Activated naive CD4-positive, alpha-beta T cell treated with anti-CD3 and anti-CD28 coated beads for 36 hours (primary cell): ENCODE data around the gene POLR3A. TPM values are rescaled to one million over a fixed set of nuclear protein-coding genes. Genes with fewer than 3 reads are reported as not detected.

ENCODE experiments used
- CTCF ChIA-PET: fragments of 350-600 bp; sonication (Branson Sonifier 250); formaldehyde crosslinking; loops from one replicate; lab custom pipeline; 2021; ENCODE audit warnings: antibody characterized with exemption; lab: Charles Lee
- DNase-seq: peaks from one replicate; pipeline ENCODE4 v3.0.0-alpha.2; 2020
- H3K27ac Mint-ChIP-seq: one replicate; pipeline ENCODE4 v1.8.0; 2021; ENCODE audit warnings: mild to moderate bottlenecking, mixed read lengths
- H3K27me3 Mint-ChIP-seq: one replicate; pipeline ENCODE4 v1.8.0; 2021; ENCODE audit warnings: low read depth, mixed read lengths
- H3K36me3 Mint-ChIP-seq: one replicate; pipeline ENCODE4 v1.8.0; 2021; ENCODE audit warnings: low read depth, mixed read lengths
- H3K4me1 Mint-ChIP-seq: one replicate; pipeline ENCODE4 v1.8.0; 2021; ENCODE audit warnings: low read depth, mixed read lengths
- H3K4me3 Mint-ChIP-seq: one replicate; pipeline ENCODE4 v1.8.0; 2021; ENCODE audit warnings: mild to moderate bottlenecking, moderate library complexity, mixed read lengths
- H3K9me3 Mint-ChIP-seq: one replicate; pipeline ENCODE4 v1.8.0; 2021; ENCODE audit warnings: mixed read lengths
- intact Hi-C: fragments of 100-400 bp; cut with micrococcal nuclease; formaldehyde crosslinking; loops from one replicate; pipeline ENCODE4 v1.15.1; 2023
- total RNA-seq, 2 experiments: library from RNA; stranded (reverse); gene quantifications; one replicate each; pipeline ENCODE4 v1.2.3, GENCODE V29; 2021

Gene POLR3A
- total RNA-seq, 2 experiments from 2014 or later: 14.1 to 14.2 TPM

DNA sequence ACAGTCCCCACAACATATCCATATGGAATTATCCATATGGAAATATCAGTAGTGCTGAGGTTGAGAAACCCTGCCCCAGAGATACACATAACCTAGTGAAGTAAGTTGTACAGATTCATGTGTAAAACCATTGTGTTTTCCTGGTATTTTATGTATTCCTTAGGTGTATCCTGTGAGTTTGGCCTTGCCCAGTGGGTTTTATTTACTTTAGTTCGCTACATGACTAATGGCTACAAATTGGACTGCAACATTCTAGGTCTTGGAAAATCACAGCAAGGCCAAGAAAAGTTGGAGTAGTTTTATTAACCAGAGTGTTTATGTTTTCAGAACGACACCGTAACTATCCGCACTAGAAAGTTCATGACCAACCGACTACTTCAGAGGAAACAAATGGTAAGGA lies 5.7 kb upstream of the POLR3A start:
- Mint-ChIP-seq H3K36me3 (peaks cover 55% of the 10 kb centered on the region), H3K27me3 (no peaks in the 10 kb centered on the region), H3K4me3 (peak overlapping the region; percentile 88), H3K27ac (peak overlapping the region; percentile 87), H3K9me3 (no peaks in the 10 kb centered on the region), H3K4me1 (peaks cover 53% of the 10 kb centered on the region)
- no peak for DNase-seq
- intact Hi-C loops: loop anchor here (10.0 kb wide), 1 partner anchor 1410 kb away; the partner anchor contains the start of gene ZCCHC24
- CTCF ChIA-PET: interaction anchor here (3.0 kb wide), 1 partner anchor 12 kb away, joined by 23 read pairs; no protein-coding TSS in a partner anchor

DNA sequence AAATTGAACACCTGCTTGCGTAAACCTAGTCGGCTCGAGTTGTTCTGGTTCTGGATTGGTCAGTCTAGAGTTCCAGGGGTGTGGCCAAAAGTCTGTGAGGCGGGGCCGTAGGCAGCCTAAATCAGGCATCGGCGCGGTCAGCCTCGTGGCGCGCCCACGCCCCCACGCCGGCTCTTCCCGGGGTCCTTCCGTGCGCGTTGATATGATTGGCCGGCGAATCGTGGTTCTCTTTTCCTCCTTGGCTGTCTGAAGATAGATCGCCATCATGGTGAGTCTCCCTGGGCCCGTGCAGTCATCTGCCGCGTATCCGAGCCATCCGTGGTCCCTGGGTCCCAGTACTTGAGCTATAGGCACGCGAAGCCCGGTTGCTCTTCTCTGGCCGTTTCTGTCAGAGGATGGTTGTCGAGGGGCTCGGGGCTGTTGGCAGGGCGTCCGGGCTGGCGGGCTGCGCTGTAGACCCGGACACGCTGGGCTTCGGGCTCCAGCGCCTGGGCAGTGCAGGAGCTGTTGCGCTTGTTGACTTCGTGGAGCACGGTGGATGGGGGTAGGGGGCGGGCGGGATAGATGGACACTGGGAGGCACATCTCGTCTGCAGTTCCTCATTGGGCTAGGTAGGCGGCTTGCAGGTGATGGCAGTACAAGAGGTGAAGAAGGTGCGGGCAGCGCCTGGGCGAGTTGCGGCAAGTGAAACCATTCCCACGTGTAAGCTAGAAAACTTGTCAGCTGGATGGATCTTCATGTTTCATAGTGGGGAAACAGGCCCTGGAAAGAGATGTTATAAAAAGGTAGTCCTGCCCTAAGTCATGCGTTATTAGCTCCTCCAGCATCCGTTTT lies 4.5 kb upstream of the POLR3A start, which contains the start of gene RPS24:
TSS of gene RPS24 (plus strand) at position 227 of the 834 bp plus-strand sequence. CDS start at position 266, 39 bp downstream.
- intact Hi-C loops: loop anchor here (1.0 to 10.0 kb wide), 7 partner anchors 269 to 1411 kb away; partner anchors contain the start of genes ZCCHC24 and ZMIZ1
- CTCF ChIA-PET: interaction anchor here (1.0 kb wide), 1 partner anchor 12 kb away, joined by 4 read pairs; no protein-coding TSS in a partner anchor
- Mint-ChIP-seq H3K36me3 (peaks cover 46% of the 10 kb centered on the region), H3K9me3 (no peaks in the 10 kb centered on the region), H3K4me3 (peak within 1 kb of the TSS; percentile 88), H3K4me1 (peaks cover 51% of the 10 kb centered on the region), H3K27me3 (no peaks in the 10 kb centered on the region), H3K27ac (peak within 1 kb of the TSS; percentile 87)
- DNase-seq: peak; percentile 96

DNA sequence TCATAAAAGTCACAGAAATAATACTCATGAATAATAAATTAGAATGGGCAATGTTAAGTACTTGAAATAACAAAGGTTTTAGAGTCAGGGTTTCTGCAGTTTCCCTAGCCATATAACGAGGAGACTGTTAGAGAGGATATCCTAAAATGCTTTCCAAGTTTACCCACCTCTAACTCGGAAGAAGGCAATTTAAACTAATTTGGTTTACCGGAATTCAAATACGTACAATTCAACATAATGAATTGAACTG lies 4.0 kb upstream of the POLR3A start:
- DNase-seq: no peak
- Mint-ChIP-seq H3K27ac (peak overlapping the region; percentile 87), H3K4me1 (peaks cover 51% of the 10 kb centered on the region), H3K4me3 (peak overlapping the region; percentile 88), H3K9me3 (no peaks in the 10 kb centered on the region), H3K36me3 (peaks cover 43% of the 10 kb centered on the region), H3K27me3 (no peaks in the 10 kb centered on the region)
- intact Hi-C loops: loop anchor here (1.0 to 10.0 kb wide), 7 partner anchors 270 to 1411 kb away; partner anchors contain the start of genes ZCCHC24 and ZMIZ1
- CTCF ChIA-PET: no interaction called here

DNA sequence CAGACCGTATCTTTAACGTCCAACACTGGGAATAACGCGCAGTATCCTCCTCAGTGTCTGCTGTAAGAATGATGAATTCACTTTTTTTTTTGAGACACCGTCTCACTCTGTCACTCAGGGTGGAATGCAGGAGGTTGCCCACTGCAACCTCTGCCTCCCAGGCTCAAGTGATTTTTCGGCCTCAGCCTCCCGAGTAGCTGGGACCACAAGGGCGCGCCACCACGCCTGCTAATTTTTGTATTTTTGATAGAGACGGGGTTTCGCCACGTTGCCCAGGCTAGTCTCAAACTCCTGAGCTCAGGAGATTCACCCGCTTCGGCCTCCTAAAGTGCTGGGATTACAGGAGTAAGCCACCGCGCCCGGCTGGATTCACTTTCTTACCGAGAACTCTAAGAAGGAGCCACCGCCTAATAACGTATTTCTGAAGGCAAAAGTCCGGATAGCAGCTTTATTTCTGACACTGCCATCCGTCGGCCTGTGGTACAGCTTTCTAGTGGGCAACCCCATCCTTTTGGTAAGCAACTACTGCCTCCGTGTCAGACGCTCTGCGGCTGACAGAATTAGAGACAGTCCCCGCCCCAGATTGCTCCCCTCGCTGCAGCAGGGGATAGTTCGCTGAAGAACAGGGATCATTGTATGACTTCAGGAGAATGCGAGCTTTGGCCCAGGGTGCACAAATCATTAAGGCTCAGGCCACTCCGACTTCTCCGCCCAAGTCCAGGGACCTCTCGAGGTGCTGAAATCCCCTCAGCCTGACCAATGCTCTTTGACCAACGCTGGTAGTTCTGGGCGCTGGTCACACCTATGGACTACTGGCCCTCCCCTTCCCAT lies 662 bp downstream of the POLR3A start:
- intact Hi-C loops: loop anchor here (1.0 to 5.0 kb wide), 5 partner anchors 102 to 311 kb away; partner anchors contain the start of gene DLG5
- CTCF ChIA-PET: interaction anchor here (3.1 kb wide), 1 partner anchor 19 kb away, joined by 12 read pairs; no protein-coding TSS in a partner anchor
- H3K36me3 Mint-ChIP-seq: peaks cover 24% of the 10 kb centered on the region

DNA sequence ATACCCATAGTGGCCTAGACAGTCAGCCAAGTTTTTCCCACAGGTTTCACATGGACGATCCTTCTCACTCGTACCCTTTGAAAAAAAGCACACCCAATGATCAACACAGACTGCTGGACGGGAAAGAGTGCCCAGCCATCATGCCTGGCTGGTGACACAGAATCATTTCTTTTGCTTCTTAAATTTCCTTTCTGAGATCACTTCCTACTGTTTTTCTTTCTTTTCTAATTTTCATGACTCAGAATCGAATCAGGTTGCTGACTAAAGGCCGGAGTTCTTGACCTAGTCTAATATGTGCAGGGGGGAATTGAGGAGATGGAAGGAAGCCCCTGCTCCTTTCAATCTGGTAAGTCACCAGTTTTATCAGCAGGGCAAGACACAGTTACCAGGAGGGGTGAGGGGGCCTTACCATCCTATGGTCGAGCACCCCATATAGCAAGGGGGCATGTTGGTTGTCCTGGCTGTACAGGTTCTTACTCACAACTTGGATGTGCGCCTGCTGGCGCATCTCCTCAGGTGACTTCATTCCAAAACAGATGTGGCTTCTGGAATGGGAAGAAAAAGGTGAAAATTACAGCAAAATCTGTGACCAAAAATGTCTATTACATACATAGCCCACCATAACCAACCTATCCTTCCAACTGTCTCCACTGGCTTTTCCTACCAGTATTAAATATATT lies 3.5 kb downstream of the POLR3A start:
- CTCF ChIA-PET: no interaction called here
- Mint-ChIP-seq H3K27ac (no peak overlapping the region), H3K36me3 (peaks cover 43% of the 10 kb centered on the region), H3K27me3 (no peaks in the 10 kb centered on the region), H3K4me1 (peaks cover 37% of the 10 kb centered on the region), H3K9me3 (no peaks in the 10 kb centered on the region), H3K4me3 (no peak overlapping the region)
- DNase-seq: no peak
- intact Hi-C loops: loop anchor here (5.0 kb wide), 1 partner anchor 309 kb away; no protein-coding TSS in a partner anchor

More for the DNA sequence above, 662 bp downstream of the POLR3A start:
- Mint-ChIP-seq H3K9me3 (no peaks in the 10 kb centered on the region), H3K4me3 (peak overlapping the region; percentile 98), H3K4me1 (peaks cover 37% of the 10 kb centered on the region), H3K27ac (peak overlapping the region; percentile 93), H3K27me3 (no peaks in the 10 kb centered on the region)
- peak; percentile 43 for DNase-seq

DNA sequence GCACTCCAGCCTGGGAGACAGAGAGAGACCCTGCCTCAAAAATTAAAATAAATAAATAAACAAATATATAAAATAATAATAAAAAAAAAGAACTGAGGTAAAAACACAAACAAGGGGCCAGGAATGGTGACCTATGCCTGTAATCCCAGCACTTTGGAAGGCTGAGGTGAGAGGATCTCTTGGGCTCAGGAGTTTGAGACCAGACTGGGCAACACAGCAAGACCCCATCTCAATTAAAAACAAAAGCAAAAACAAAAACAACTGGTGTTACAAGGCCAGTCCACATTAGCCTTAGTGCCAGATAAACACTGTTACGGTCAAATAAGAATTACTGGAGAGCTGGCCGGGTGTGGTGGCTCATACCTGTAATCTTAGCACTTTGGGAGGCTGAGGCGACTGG lies 5.6 kb downstream of the POLR3A start:
- H3K27ac Mint-ChIP-seq: no peak overlapping the region
- DNase-seq: no peak
- CTCF ChIA-PET: no interaction called here
- H3K4me1 Mint-ChIP-seq: peaks cover 25% of the 10 kb centered on the region
- H3K9me3 Mint-ChIP-seq: no peaks in the 10 kb centered on the region
- H3K27me3 Mint-ChIP-seq: no peaks in the 10 kb centered on the region
- no peak overlapping the region for H3K4me3 Mint-ChIP-seq
- intact Hi-C loops: no loop called here
- H3K36me3 Mint-ChIP-seq: peaks cover 46% of the 10 kb centered on the region

DNA sequence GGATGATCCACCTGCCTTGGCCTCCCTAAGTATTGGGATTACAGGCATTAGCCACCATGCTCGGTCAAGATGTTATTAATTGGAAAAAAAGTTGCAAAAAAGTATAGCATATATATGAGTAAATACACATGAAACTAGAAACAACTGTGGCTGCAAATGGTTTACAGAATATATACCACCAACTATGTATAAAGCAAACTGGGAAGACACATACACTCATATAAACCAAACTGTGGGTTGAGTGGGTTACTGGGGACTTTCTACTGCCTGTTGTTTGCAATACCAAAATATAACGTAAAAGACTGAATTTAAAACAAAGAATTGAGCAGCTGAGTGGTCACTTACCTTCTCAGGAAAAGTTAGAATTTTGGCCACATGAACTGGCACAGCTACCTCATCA lies 8.1 kb downstream of the POLR3A start:
- peaks cover 47% of the 10 kb centered on the region for H3K36me3 Mint-ChIP-seq
- H3K27ac Mint-ChIP-seq: no peak overlapping the region
- H3K9me3 Mint-ChIP-seq: no peaks in the 10 kb centered on the region
- DNase-seq: no peak
- H3K4me3 Mint-ChIP-seq: no peak overlapping the region
- H3K27me3 Mint-ChIP-seq: no peaks in the 10 kb centered on the region
- CTCF ChIA-PET: interaction anchor here (1.0 kb wide), 1 partner anchor 8 kb away, joined by 3 read pairs; the partner anchor contains the start of gene POLR3A
- intact Hi-C loops: no loop called here
- peaks cover 3% of the 10 kb centered on the region for H3K4me1 Mint-ChIP-seq

DNA sequence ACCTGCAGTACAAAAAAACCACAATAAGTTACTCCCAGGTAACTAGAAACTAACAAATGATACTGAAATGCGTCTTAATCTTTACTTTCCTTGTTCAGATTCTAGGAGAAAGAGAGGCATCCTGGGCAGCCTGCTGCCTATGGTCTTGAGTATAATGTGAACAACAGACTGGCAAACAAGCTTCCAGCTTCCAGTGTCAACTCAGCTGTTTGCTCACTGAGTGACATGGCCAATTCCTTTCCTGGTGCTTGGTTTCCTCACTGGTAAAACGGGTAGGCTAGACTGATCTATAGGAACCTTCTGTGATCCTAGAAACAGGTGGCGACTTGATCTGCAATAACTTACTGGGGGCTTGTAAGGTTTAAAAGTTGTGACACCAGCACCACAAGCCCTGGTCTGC lies 10.1 kb downstream of the POLR3A start:
- intact Hi-C loops: no loop called here
- DNase-seq: no peak
- Mint-ChIP-seq H3K4me1 (no peaks in the 10 kb centered on the region), H3K4me3 (no peak overlapping the region), H3K36me3 (peaks cover 35% of the 10 kb centered on the region), H3K27ac (no peak overlapping the region), H3K27me3 (no peaks in the 10 kb centered on the region), H3K9me3 (no peaks in the 10 kb centered on the region)
- CTCF ChIA-PET: no interaction called here

DNA sequence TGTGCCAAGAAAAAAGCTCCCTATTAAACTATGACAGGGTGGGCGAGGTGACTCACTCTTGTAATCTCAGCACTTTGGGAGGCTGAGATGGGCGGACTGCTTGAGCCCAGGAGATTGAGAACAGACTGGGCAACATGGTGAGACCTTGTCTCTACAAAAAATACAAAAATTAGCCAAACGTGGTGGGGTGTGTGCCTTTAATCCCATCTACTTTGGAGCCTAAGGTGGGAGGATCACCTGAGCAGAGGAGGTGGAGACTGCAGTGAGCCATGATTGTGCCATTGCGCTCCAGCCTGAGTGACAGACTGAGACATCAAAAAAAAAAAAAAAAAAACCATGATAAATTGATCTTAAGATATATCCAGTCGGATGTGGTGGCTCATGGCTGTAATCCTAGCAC lies 11.5 kb downstream of the POLR3A start:
- CTCF ChIA-PET: interaction anchor here (1.1 kb wide), 1 partner anchor 9 kb away, joined by 5 read pairs; no protein-coding TSS in a partner anchor
- intact Hi-C loops: no loop called here

DNA sequence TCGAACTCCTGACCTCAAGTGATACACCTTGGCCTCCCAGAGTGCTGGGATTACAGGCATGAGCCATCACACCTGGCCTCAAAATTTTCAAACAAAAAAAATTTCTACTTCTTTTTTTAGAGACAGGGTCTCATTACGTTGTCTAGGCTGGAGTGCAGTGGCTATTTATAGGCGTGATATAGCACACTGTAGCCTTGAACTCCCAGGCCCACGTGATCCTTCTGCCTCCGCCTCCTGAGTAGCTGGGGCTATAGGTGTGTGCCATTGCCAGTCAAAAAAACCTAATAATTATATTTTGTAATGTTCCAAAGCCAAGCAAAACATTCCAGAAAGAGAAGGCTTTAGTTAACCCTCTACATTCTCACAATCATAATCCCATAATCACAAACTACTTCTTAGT lies 13.8 kb downstream of the POLR3A start:
- H3K27me3 Mint-ChIP-seq: no peaks in the 10 kb centered on the region
- H3K4me3 Mint-ChIP-seq: no peak overlapping the region
- no peak for DNase-seq
- no peaks in the 10 kb centered on the region for H3K4me1 Mint-ChIP-seq
- H3K36me3 Mint-ChIP-seq: peaks cover 26% of the 10 kb centered on the region
- no peaks in the 10 kb centered on the region for H3K9me3 Mint-ChIP-seq
- intact Hi-C loops: no loop called here
- CTCF ChIA-PET: interaction anchor here (0.6 kb wide), 1 partner anchor 41 kb away, joined by 4 read pairs; no protein-coding TSS in a partner anchor
- H3K27ac Mint-ChIP-seq: no peak overlapping the region

More for the DNA sequence above, 11.5 kb downstream of the POLR3A start:
- H3K36me3 Mint-ChIP-seq: peaks cover 39% of the 10 kb centered on the region
- no peak for DNase-seq
- H3K4me1 Mint-ChIP-seq: no peaks in the 10 kb centered on the region
- no peaks in the 10 kb centered on the region for H3K9me3 Mint-ChIP-seq
- H3K27ac Mint-ChIP-seq: no peak overlapping the region
- no peak overlapping the region for H3K4me3 Mint-ChIP-seq
- H3K27me3 Mint-ChIP-seq: no peaks in the 10 kb centered on the region

DNA sequence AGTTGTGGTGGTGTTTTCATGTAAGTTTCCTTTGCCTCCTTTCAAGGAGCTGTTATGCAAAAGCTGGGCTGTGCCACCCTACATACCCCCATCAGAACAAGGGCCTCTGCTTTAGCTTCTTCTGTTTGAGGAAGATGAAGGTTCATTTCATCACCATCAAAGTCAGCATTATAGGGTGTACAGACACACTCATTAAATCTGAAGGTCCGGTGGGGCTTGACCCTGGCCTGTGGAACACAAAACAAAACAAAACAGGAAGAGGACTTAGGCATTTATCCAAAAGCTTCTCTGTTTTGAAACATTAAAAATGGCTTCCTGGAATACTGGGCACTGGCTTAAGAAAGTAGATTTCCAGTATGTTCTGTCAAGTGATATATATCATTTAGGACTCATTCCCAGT lies 15.8 kb downstream of the POLR3A start:
- CTCF ChIA-PET: interaction anchor here (0.6 kb wide), 1 partner anchor 9 kb away, joined by 4 read pairs; no protein-coding TSS in a partner anchor
- no peak overlapping the region for H3K4me3 Mint-ChIP-seq
- DNase-seq: no peak
- H3K9me3 Mint-ChIP-seq: no peaks in the 10 kb centered on the region
- no peak overlapping the region for H3K27ac Mint-ChIP-seq
- intact Hi-C loops: no loop called here
- no peaks in the 10 kb centered on the region for H3K27me3 Mint-ChIP-seq
- no peaks in the 10 kb centered on the region for H3K4me1 Mint-ChIP-seq
- peaks cover 35% of the 10 kb centered on the region for H3K36me3 Mint-ChIP-seq
